Uterus (tissue), 2 donors: ENCODE results near the gene CNOT6L.

Experiments
- CTCF ChIP-seq, 4 experiments: fragments of 200-600 bp in 2 of 4; fragments of 450-650 bp in 2 of 4; sonication (generic) in 2 of 4; IDR thresholded peaks; one replicate each; pipeline ENCODE4 v1.5.1; 2016 to 2019; ENCODE audit warnings: antibody characterized with exemption in 4 of 4, mild to moderate bottlenecking in 2 of 4, moderate library complexity in 1 of 4
- POLR2A ChIP-seq, 2 donors: fragments of 450-650 bp; IDR thresholded peaks; one replicate each; pipeline ENCODE4 v1.6.1; 2016; ENCODE audit warnings: antibody characterized with exemption in 2 of 2, mild to moderate bottlenecking in 1 of 2, moderate library complexity in 1 of 2

- no peak for TF ChIP-seq CTCF (IDR thresholded peaks at IDR 0.05)
- no peak for TF ChIP-seq POLR2A (IDR thresholded peaks at IDR 0.05)
These were observed 8.2 kb upstream of the CNOT6L start for GRCh38 chr4:77827343-77827742.
